HG03097 (cell line): ENCODE results near the gene FOXL3.

Source experiments
- ATAC-seq: cut with Tn5 transposase; IDR thresholded peaks from one replicate; pipeline ENCODE4 v1.9.1; 2021; ENCODE audit not compliant: unreplicated experiment, low FRiP score

FOXL3 gene

DNA sequence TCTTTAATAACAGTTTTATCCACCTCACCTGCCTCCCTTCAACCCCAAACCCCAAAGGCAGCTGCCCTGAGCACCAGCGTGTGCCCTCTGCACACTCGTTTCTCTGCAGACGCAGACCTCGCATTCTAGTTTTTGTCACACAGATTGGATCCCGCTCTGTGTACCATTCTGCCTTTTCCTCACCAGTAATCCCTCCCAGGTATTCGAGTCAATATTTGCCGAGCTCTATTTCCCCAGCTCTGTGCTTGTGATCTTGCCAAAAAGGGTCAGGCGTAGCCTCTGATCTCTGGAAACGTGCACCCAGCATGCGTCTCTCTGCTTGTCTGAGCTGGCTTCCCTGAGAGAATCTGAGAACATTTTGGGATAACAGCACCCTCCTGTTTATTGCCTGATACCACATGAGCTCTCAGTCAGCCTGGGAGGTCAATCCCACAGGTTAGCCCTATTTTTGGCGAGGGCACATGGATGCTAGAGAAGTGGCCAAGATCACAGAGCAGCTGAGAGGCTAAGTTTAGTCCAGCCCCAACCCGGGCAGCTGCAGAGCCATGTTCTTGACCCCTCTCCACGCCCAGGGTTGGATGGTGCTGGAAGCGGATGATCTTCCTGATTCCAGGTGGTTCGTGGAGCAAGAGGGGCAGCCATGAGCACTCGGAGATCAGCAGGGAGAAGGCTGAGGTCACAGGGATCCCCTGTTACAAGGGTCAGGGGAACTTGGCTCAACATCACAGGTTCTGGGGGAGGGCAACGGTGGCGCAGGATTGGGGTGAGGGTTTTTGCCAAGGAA lies 29.1 kb downstream of the FOXL3 start:
- ATAC-seq = no peak

- ATAC-seq = no peak
These were observed 30.3 kb downstream of the FOXL3 start for GRCh38 chr7:320297-320696.

- no peak for ATAC-seq
These were observed 32.2 kb downstream of the FOXL3 start for GRCh38 chr7:322111-322671.

DNA sequence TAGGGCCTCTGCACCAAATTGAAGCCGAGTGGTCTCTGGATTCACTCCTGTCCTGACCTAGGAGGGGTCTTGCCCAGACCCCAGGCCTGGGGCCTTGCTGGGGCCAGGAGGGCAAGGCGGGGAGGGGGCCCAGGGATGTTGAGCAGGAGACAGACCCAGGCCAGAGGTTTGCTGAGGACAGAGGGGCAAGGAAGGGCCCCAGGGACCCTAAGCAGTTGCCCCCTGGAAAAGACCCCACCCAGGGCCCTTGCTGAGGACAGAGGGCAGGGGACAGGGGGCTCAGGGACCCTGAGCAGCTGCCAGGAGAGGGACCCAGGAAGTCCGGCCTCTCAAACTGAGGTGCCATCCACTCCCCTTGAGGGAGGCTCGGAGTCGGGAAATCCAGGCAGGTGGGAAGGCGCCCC lies 32.7 kb downstream of the FOXL3 start:
- ATAC-seq = no peak

GRCh38 chr7:323410-323809 lies 33.4 kb downstream of the FOXL3 start:
- no peak for ATAC-seq

GRCh38 chr7:324011-324410 lies 34.0 kb downstream of the FOXL3 start:
- ATAC-seq = no peak

DNA sequence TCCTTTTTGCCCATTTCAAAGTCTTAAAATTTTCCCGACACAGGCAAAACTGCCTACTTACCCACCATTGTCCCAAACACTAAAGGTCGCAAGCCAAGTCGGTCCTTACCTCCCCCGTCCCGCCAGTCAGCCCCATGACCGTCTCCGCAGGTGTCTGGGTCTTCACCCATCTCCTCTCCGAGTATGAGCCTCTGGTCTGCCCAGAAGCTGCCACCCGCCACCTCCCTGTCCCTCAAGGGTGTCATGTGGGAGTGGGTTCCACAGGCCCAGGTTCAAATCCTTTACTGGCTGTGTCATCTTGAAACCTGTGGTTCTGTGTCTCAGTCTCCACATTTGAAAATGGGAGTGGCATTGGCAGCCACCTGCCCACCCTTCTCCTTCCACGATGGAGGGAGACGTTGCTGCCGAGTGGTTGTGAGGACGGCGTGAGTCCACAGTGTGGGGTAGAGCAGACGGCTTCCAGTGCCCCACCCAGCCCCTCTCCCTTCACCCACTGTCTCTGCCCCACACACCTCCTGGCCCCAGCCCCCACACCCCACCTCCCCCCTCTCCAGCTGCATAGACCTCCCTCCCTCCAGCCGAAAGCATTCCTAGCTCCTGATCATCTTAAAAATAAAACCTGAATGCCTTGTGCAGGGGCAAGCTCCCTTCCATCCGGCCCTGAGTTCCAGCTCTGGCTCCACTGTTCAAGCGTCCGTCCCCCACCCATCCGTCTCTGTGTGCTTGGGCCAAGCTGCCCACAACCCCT lies 35.3 kb downstream of the FOXL3 start:
- no peak for ATAC-seq

- no peak for ATAC-seq
These were observed 35.8 kb downstream of the FOXL3 start for GRCh38 chr7:325811-326210.

DNA sequence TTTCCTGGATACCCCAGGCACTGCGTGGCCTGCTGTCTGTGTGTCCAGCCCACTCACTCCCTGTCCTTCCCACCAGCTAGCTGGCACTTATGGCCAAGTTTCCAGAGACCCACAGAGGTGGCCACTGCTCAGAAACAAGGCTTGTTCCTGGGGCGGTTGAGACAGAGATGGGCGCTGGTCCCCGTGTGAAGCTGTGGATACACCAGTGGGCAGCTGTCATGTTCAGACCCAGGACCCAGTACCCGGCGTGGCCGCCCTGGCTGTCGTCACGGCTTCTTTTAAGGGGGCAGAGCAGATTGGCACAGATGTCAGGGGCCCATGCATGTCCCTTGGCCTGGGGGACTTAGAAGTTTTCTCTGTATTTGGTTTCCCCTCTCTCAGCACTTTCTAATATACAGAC lies 36.3 kb downstream of the FOXL3 start:
- ATAC-seq = no peak

- ATAC-seq = no peak
These were observed 36.9 kb downstream of the FOXL3 start for GRCh38 chr7:326809-327232.

GRCh38 chr7:327233-327931 lies 37.4 kb downstream of the FOXL3 start:
- ATAC-seq = no peak

DNA sequence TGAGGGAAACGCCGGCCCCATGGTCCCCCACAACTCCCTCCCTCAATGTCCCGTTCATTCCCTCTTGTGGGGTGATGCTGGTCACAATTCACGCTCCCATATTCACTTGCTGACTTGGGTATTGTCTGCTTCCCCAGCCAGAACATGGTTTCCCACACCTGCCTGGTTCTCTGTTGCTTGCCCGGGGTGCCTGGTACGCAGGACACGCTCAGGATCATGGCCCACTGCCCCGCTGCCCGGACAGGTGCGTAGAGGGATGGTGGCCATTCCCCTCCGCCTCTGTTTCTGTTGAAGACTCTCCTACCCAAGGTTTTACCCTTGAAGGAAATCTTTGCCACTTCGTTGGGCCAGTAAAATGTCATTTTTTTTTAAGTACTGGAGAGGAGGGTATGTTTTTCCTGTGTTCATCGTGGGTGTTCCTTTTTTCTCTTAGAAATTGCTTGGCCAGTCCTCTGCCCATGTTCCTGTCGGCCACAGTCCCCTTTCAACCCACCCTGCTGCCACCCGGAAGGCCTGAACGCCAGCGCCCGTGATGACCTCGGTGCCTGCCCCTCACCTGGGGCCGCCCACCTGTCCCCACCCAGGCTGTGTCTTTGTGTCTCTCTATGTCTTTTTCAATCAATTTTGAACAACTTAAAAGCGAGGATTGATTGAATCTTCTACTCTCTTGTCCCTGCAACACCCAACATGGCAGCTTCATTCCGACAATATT lies 38.2 kb downstream of the FOXL3 start:
- no peak for ATAC-seq

- no peak for ATAC-seq
These were observed 39.8 kb downstream of the FOXL3 start for GRCh38 chr7:329691-330281.

GRCh38 chr7:330511-331230 lies 40.7 kb downstream of the FOXL3 start:
- no peak for ATAC-seq

GRCh38 chr7:332020-332517 lies 42.1 kb downstream of the FOXL3 start:
- no peak for ATAC-seq

DNA sequence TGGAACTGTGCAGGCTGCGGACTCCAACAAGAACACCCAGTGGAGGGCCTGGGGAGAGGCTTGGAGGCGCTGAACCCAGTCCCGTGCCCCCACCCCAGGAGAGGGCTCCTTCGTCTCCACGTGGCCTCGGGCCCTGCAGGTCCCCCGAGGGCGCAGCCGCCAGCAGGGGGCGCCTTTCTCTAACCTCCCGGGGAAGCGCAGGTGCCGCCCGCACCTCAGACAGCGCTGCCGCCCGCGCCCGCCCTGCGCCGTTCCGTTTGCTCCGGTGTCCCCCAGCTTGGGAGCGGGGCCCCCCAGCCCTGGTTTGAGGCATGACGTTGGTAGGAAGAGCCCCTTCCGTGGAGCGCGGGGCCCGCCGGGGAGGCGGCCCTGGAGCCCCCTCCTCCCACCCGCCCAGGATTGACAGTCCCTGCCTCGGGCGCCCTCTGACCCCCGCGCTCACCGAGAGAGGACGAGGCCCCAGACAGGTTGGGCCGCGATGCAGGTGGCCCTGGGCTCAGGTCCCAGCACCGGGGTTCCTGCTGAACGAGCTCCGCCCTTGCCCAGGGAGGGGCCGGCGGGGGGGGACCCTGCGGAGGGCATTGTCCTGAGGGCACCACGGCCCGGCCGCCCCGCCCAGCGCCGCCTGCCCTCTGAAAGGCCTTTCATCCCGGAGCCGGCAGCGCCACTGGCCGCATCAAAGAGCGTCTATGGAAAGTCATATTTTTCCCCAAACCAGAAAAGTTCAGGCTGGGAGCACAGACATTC lies 42.8 kb downstream of the FOXL3 start:
- no peak for ATAC-seq

DNA sequence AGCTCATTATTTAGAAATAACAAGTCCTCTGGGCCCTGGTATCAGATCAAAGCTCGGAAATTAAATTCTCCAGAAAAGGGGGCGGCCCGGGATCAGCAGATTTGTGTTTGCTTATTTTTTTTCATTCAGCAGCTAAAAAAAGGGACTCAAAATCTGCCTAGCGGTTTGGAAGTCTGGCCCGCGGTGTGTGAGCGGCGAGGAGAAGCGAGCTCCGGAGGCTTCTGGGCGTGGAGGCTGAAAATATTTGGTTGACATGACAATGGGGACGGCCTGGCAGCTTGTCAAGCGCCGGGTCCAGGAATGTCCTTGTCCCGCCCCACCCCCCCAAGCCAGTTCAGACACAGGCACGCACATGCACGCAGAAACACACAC lies 43.4 kb downstream of the FOXL3 start:
- ATAC-seq = no peak

- no peak for ATAC-seq
These were observed 44.8 kb downstream of the FOXL3 start for GRCh38 chr7:334618-335357.
